K562 (cell line): ENCODE measurements around the gene AGO4. TPM values are rescaled to one million over a fixed set of nuclear protein-coding genes. Genes with fewer than 3 reads are reported as not detected.

Experiments used
- ATAC-seq: fragments of 200-7000 bp; cut with Tn5 transposase; 3 replicates; pipeline ENCODE4 v1.9.1; 2020; ENCODE audit warnings: moderate library complexity
- BruUV-seq: library from RNA; stranded (reverse); fragments of 400-500 nt; replicated peaks from 2 replicates; lab custom pipeline; 2021; lab: Mats Ljungman, UMichigan
- CTCF ChIA-PET: fragments of 300-600 bp; formaldehyde crosslinking; extraction: SDS; loops from one replicate; lab custom pipeline; 2021; ENCODE audit warnings: low intra/inter-chr PET ratio; lab: Yijun Ruan, JAX
- POLR2A ChIA-PET: fragments of 300-600, 350-650 bp; sonication (Branson Sonifier 250); formaldehyde crosslinking; extraction: SDS; loops from one replicate; lab custom pipeline; 2021; ENCODE audit warnings: antibody characterized with exemption, inconsistent platforms; lab: Yijun Ruan, JAX
- DNase-seq, 4 experiments: peaks; one replicate each; pipeline versions ENCODE4 v3.0.0 to v3.0.0-alpha.2; 2011 to 2018; ENCODE audit warnings: low spot score in 3 of 4, mixed read lengths in 3 of 4; ENCODE audit errors: extremely low read depth in 1 of 4
- FAIRE-seq: peaks from 2 replicates; lab custom pipeline; 2011; peaks lifted over from hg19 to GRCh38; lab: Jason Lieb, UNC
- H2AFZ ChIP-seq: 2 replicates; pipeline ENCODE4 v1.6.0; 2011; ENCODE audit warnings: low read depth, low read length, control low read depth, inconsistent platforms
- H3K27ac ChIP-seq: fragments of 200-600 bp; 3 replicates; pipeline ENCODE4 v1.8.0; 2011; ENCODE audit warnings: low read depth, mild to moderate bottlenecking, control low read depth, inconsistent platforms, low read length, moderate library complexity, mixed read lengths; ENCODE audit errors: extremely low read depth
- H3K27me3 ChIP-seq, 2 experiments: fragments of 300-600 bp in 1 of 2; 2 replicates in 1 of 2; 3 replicates in 1 of 2; pipeline versions ENCODE4 v1.6.0 to v1.8.0; 2011; ENCODE audit warnings: inconsistent platforms in 2 of 2, low read length in 2 of 2, mild to moderate bottlenecking in 1 of 2, mixed read lengths in 1 of 2, moderate library complexity in 1 of 2; ENCODE audit not compliant: control insufficient read depth in 2 of 2, insufficient read depth in 2 of 2
- H3K36me3 ChIP-seq: fragments of 300-600 bp; 3 replicates; pipeline ENCODE4 v1.8.0; 2011; ENCODE audit warnings: mild to moderate bottlenecking, low read length, inconsistent platforms; ENCODE audit not compliant: control insufficient read depth, insufficient read depth
- H3K4me1 ChIP-seq, 2 experiments: fragments of 200-600 bp in 1 of 2; replicated peaks in 1 of 2; 2 replicates in 1 of 2; 3 replicates in 1 of 2; pipeline versions ENCODE4 v1.5.1 to v1.8.0; 2011; ENCODE audit warnings: inconsistent platforms in 2 of 2, low read length in 2 of 2, mild to moderate bottlenecking in 1 of 2, mixed read lengths in 1 of 2, moderate library complexity in 1 of 2; ENCODE audit not compliant: control insufficient read depth in 2 of 2, insufficient read depth in 2 of 2
- H3K4me2 ChIP-seq: 2 replicates; pipeline ENCODE4 v1.6.1; 2011; ENCODE audit warnings: low read length, control low read depth, inconsistent platforms, mixed read lengths; ENCODE audit not compliant: insufficient read depth
- H3K4me3 ChIP-seq: fragments of 200-600 bp; sonication (generic), shearing (Covaris generic); 2 replicates; pipeline ENCODE4 v1.5.1; 2016; ENCODE audit warnings: control low read depth, inconsistent platforms
- H3K79me2 ChIP-seq: fragments of 200-600 bp; 3 replicates; pipeline ENCODE4 v1.8.0; 2011; ENCODE audit warnings: low read length, inconsistent platforms; ENCODE audit not compliant: control insufficient read depth, insufficient read depth
- H3K9ac ChIP-seq, 2 experiments: 2 replicates each; pipeline versions ENCODE4 v1.6.0 to v1.6.1; 2011; ENCODE audit warnings: low read depth in 2 of 2, low read length in 2 of 2, control low read depth in 1 of 2, inconsistent platforms in 1 of 2, mild to moderate bottlenecking in 1 of 2, mixed read lengths in 1 of 2; ENCODE audit not compliant: insufficient read depth in 1 of 2
- H3K9me1 ChIP-seq: one replicate; pipeline ENCODE4 v1.6.0; 2011; ENCODE audit warnings: inconsistent platforms, mild to moderate bottlenecking, low read length, moderate library complexity; ENCODE audit not compliant: control insufficient read depth, insufficient read depth
- H3K9me3 ChIP-seq: replicated peaks from 2 replicates; pipeline ENCODE4 v1.5.1; 2011; ENCODE audit warnings: low read depth, low read length, inconsistent platforms; ENCODE audit not compliant: control insufficient read depth, insufficient read depth
- H4K20me1 ChIP-seq: replicated peaks from 2 replicates; pipeline ENCODE4 v1.6.1; 2011; ENCODE audit warnings: low read length, inconsistent platforms, mixed read lengths; ENCODE audit not compliant: control insufficient read depth, insufficient read depth
- ESRRA ChIP-seq: fragments of 450-650 bp; IDR thresholded peaks from 2 replicates; pipeline ENCODE4 v1.6.1; 2014; ENCODE audit warnings: low read depth, mild to moderate bottlenecking, moderate library complexity, borderline replicate concordance
- FOXJ3 ChIP-seq: sonication (generic); formaldehyde crosslinking; IDR thresholded peaks from 2 replicates; pipeline ENCODE4 v1.4.0; 2020; ENCODE audit warnings: mild to moderate bottlenecking, missing genetic modification reagents
- HLTF ChIP-seq: fragments of 450-650 bp; IDR thresholded peaks from 2 replicates; pipeline ENCODE4 v1.6.1; 2016
- MAZ ChIP-seq, 2 experiments: fragments of 450-650 bp in 1 of 2; sonication (generic) in 1 of 2; formaldehyde crosslinking; IDR thresholded peaks in 1 of 2; conservative IDR thresholded peaks in 1 of 2; 2 replicates each; pipeline versions ENCODE4 v1.4.0 to v1.5.0; 2020; ENCODE audit warnings: mild to moderate bottlenecking in 1 of 2, missing genetic modification reagents in 1 of 2
- MEF2A ChIP-seq: IDR thresholded peaks from 2 replicates; pipeline ENCODE4 v1.6.1; 2011; ENCODE audit warnings: low read depth, mild to moderate bottlenecking, low read length, moderate library complexity; ENCODE audit not compliant: control insufficient read depth
- NBN ChIP-seq: fragments of 450-650 bp; IDR thresholded peaks from 2 replicates; pipeline ENCODE4 v1.6.1; 2016; ENCODE audit warnings: low read depth, mild to moderate bottlenecking
- OTX1 ChIP-seq: fragments of 450-650 bp; formaldehyde crosslinking; IDR thresholded peaks from 2 replicates; pipeline ENCODE4 v1.4.0; 2022; ENCODE audit warnings: mild to moderate bottlenecking
- RBM25 ChIP-seq: fragments of 200-400 bp; formaldehyde crosslinking; IDR thresholded peaks from 2 replicates; pipeline ENCODE4 v1.6.1; 2018; ENCODE audit warnings: low read length, low read depth, moderate library complexity; ENCODE audit not compliant: severe bottlenecking
- RCOR1 ChIP-seq, 2 experiments: IDR thresholded peaks; 2 replicates each; pipeline ENCODE4 v1.6.1; 2012; ENCODE audit warnings: low read depth in 2 of 2, low read length in 2 of 2, borderline replicate concordance in 1 of 2, improper control_type of control experiment in 1 of 2
- SMAD2 ChIP-seq: fragments of 150-350 bp; IDR thresholded peaks from 2 replicates; pipeline ENCODE4 v1.6.1; 2014; ENCODE audit warnings: low read depth, mild to moderate bottlenecking, low read length
- XRCC4 ChIP-seq: IDR thresholded peaks from one replicate; pipeline ENCODE4 v1.6.1; 2011; ENCODE audit not compliant: insufficient read depth, insufficient read length; ENCODE audit errors: extremely low read depth
- WGBS: fragments of 100-300 bp; shearing (Covaris generic); methylation state at CpG from one replicate; pipeline ENCODE4 v1.1.6; 2016; ENCODE audit warnings: low coverage, mixed read lengths; ENCODE audit not compliant: insufficient coverage; ENCODE audit errors: missing lambda C conversion rate; 5-methylcytosine and 5-hydroxymethylcytosine counted together
- in situ Hi-C: fragments of 300-500 bp; cut with MboI; formaldehyde crosslinking; loops from 4 replicates; pipeline ENCODE4 v1.15.0; 2018; ENCODE audit warnings: inconsistent platforms, mixed read lengths
- intact Hi-C: fragments of 100-400 bp; cut with micrococcal nuclease; formaldehyde crosslinking; loops from 2 replicates; pipeline ENCODE4 v1.14.2; 2022
- polyA plus RNA-seq, 8 experiments: library from polyadenylated mRNA; depleted of rRNA in 4 of 8; stranded (reverse) in 5 of 8; unstranded in 3 of 8; fragments of >200 nt; fragmentation: Nextera tagmentation in 2 of 8; fragmentation: Illumina TruSeq in 1 of 8; extraction: Ambion mirVana in 2 of 8; extraction: Trizol in 1 of 8; gene quantifications; 2 replicates each; pipeline versions ENCODE4 v1.2.1 to v1.2.3, GENCODE V29; 2011 to 2014; ENCODE audit warnings: inconsistent platforms in 1 of 8, missing spikeins in 1 of 8
- total RNA-seq, 7 experiments: library from RNA; depleted of rRNA in 6 of 7; stranded (reverse); fragments of >200 nt in 6 of 7; fragmentation: Illumina TruSeq in 2 of 7; extraction: Trizol in 2 of 7; gene quantifications; 2 replicates each; pipeline versions ENCODE4 v1.2.1 to v1.2.3, GENCODE V29; 2011 to 2021; ENCODE audit warnings: low replicate concordance in 1 of 7
- TF ChIP-seq, protein P1 (sequence below): sonication (generic); formaldehyde crosslinking; IDR thresholded peaks from 2 replicates; pipeline ENCODE4 v1.8.1; 2022; ENCODE audit warnings: missing genetic modification reagents

AGO4 gene
- total and polyA plus RNA-seq, 9 of the 15 experiments (the other 6 are each of a cell fraction or from before 2014, with no cell fraction given): 1.3 to 10.5 (median 6.5) TPM

DNA sequence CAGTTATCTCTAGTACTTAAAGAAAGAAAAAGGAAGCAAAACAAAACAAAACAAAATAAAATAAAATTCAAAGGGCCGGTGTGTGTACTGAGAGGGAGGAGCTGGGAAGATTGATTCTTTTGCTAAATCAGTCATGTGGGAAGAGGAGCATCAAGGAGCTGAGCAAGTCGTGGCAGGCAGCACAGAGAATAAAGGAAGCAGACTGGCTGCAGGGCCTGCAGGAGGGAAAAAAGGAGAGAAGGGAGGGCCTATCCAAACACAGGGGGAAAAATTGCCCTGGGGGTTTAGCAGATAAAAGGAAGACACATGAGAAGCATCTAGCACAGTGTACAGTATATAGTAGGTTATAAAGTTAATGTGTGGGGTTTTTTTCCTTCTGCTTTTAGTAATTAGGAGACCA lies 27.6 kb downstream of the AGO4 start (continued):
- TF ChIP-seq RCOR1 (IDR thresholded peaks at IDR 0.05; ENCODE audit: borderline replicate concordance in 1 of 2, low read depth in 2 of 2, low read length in 2 of 2) (no peak), OTX1 (CRISPR knock-in tag) (no peak), ESRRA (no peak), XRCC4 (no peak), SMAD2 (no peak), HLTF (no peak), MEF2A (no peak), NBN (no peak)
- TF ChIP-seq, protein P1, sequence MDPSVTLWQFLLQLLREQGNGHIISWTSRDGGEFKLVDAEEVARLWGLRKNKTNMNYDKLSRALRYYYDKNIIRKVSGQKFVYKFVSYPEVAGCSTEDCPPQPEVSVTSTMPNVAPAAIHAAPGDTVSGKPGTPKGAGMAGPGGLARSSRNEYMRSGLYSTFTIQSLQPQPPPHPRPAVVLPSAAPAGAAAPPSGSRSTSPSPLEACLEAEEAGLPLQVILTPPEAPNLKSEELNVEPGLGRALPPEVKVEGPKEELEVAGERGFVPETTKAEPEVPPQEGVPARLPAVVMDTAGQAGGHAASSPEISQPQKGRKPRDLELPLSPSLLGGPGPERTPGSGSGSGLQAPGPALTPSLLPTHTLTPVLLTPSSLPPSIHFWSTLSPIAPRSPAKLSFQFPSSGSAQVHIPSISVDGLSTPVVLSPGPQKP (CRISPR knock-in tag): no peak
- TF ChIP-seq, all 486 proteins: peak for 0

DNA sequence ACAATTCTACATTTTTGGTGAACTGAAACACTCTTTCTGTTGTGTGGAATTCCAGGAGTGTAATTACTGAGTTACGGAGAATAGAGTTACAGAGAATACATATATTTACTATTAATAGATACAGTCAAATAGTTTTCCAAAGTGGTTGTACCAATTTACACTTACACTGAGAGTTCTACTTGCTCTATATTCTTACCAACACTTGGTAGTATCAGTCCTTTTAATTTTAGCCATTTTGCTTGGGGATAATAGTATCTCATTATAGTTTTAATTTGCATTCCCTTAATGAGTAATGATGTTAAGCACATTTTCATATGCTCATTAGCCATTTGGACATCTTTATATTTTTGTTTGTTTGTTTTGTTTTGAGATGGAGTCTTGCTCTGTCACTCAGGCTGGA lies 28.9 kb downstream of the AGO4 start:
- 100% methylated on average over 1 of the region's 1 CpG for WGBS
- Histone ChIP-seq H3K27ac (no peak overlapping the region), H3K9me3 (no peaks in the 10 kb centered on the region), H3K4me2 (no peak overlapping the region), H3K9me1 (no peaks in the 10 kb centered on the region), H3K4me3 (no peak overlapping the region), H3K79me2 (no peaks in the 10 kb centered on the region), H3K9ac (no peak overlapping the region), H4K20me1 (no peaks in the 10 kb centered on the region), H3K36me3 (peaks cover 21% of the 10 kb centered on the region; the same call in 2 of the 3 replicates), H3K27me3 (no peaks in the 10 kb centered on the region), H2AFZ (no peak overlapping the region), H3K4me1 (no peaks in the 10 kb centered on the region)
- ChIA-PET POLR2A (no interaction called here), CTCF (no interaction called here)
- intact Hi-C loops (no loop called here), in situ Hi-C loops (no loop called here)
- FAIRE-seq: no peak
- no peak for DNase-seq
- no TSS peak for BruUV-seq
- TF ChIP-seq FOXJ3 (no peak), RBM25 (peak; percentile 19), MAZ (CRISPR knock-in tag; conservative IDR thresholded peaks at IDR 0.05 in 1 of 2, IDR thresholded peaks at IDR 0.05 in 1 of 2) (no peak)
- no peak for ATAC-seq
